H9 (cell line): ENCODE data around the gene ZNF775. TPM values are rescaled to one million over a fixed set of nuclear protein-coding genes. Genes with fewer than 3 reads are reported as not detected.

Experiments
- DNase-seq: peaks from one replicate; pipeline ENCODE4 v3.0.0-alpha.2; 2017
- H2AFZ ChIP-seq: one replicate; pipeline ENCODE4 v1.6.1; 2013; ENCODE audit warnings: mild to moderate bottlenecking, low read length, control low read depth, moderate library complexity
- H2AK5ac ChIP-seq: 2 replicates; pipeline ENCODE4 v1.6.1; 2013; ENCODE audit warnings: low read length, control low read depth, mixed read lengths; ENCODE audit not compliant: insufficient read length
- H2BK120ac ChIP-seq: one replicate; pipeline ENCODE4 v1.6.1; 2013; ENCODE audit warnings: low read depth, mild to moderate bottlenecking, low read length, control low read depth, inconsistent platforms; ENCODE audit not compliant: poor library complexity, severe bottlenecking
- H2BK12ac ChIP-seq: 2 replicates; pipeline ENCODE4 v1.6.1; 2013; ENCODE audit warnings: low read length, control low read depth, mixed read lengths, low read depth; ENCODE audit not compliant: insufficient read length
- H2BK15ac ChIP-seq: 2 replicates; pipeline ENCODE4 v1.6.1; 2013; ENCODE audit warnings: low read depth, low read length, control low read depth
- H2BK20ac ChIP-seq: one replicate; pipeline ENCODE4 v1.6.1; 2013; ENCODE audit warnings: low read depth, mild to moderate bottlenecking, low read length, control low read depth, inconsistent platforms; ENCODE audit not compliant: poor library complexity, severe bottlenecking
- H2BK5ac ChIP-seq: 2 replicates; pipeline ENCODE4 v1.6.1; 2013; ENCODE audit warnings: low read length, control low read depth, mixed read lengths; ENCODE audit not compliant: insufficient read length
- H3K14ac ChIP-seq: 2 replicates; pipeline ENCODE4 v1.6.1; 2013; ENCODE audit warnings: low read length, control low read depth; ENCODE audit not compliant: insufficient read depth
- H3K18ac ChIP-seq: 2 replicates; pipeline ENCODE4 v1.6.1; 2013; ENCODE audit warnings: low read depth, mild to moderate bottlenecking, mixed read lengths, low read length, control low read depth; ENCODE audit not compliant: insufficient read length
- H3K23ac ChIP-seq: 2 replicates; pipeline ENCODE4 v1.6.1; 2013; ENCODE audit warnings: low read length, control low read depth, mixed read lengths, low read depth; ENCODE audit not compliant: insufficient read length
- H3K23me2 ChIP-seq: 2 replicates; pipeline ENCODE4 v1.6.1; 2013; ENCODE audit warnings: low read depth, mild to moderate bottlenecking, mixed read lengths, low read length, control low read depth; ENCODE audit not compliant: insufficient read length, poor library complexity, severe bottlenecking
- H3K27ac ChIP-seq: 2 replicates; pipeline ENCODE4 v1.5.1; 2013; ENCODE audit warnings: low read length, control low read depth, mixed read lengths, low read depth; ENCODE audit not compliant: insufficient read length
- H3K27me3 ChIP-seq: 2 replicates; pipeline ENCODE4 v1.6.1; 2013; ENCODE audit warnings: low read length, control low read depth, inconsistent platforms; ENCODE audit not compliant: insufficient read depth
- H3K4ac ChIP-seq: 2 replicates; pipeline ENCODE4 v1.6.1; 2013; ENCODE audit warnings: low read depth, mild to moderate bottlenecking, control low read depth, inconsistent platforms, low read length, moderate library complexity
- H3K4me1 ChIP-seq: 2 replicates; pipeline ENCODE4 v1.6.1; 2013; ENCODE audit warnings: low read length, control low read depth, inconsistent platforms; ENCODE audit not compliant: insufficient read depth
- H3K4me2 ChIP-seq: 2 replicates; pipeline ENCODE4 v1.6.1; 2013; ENCODE audit warnings: low read length, control low read depth, mixed read lengths; ENCODE audit not compliant: insufficient read length, insufficient read depth
- H3K56ac ChIP-seq: 2 replicates; pipeline ENCODE4 v1.6.1; 2013; ENCODE audit warnings: low read depth, mild to moderate bottlenecking, mixed read lengths, low read length, control low read depth; ENCODE audit not compliant: insufficient read length
- H3K79me1 ChIP-seq: 2 replicates; pipeline ENCODE4 v1.6.1; 2013; ENCODE audit warnings: low read depth, mild to moderate bottlenecking, moderate library complexity, low read length, control low read depth, inconsistent platforms; ENCODE audit not compliant: insufficient read depth, poor library complexity, severe bottlenecking
- H3K79me2 ChIP-seq: 2 replicates; pipeline ENCODE4 v1.6.1; 2013; ENCODE audit warnings: low read length, control low read depth, inconsistent platforms; ENCODE audit not compliant: insufficient read depth
- H3K9ac ChIP-seq: 2 replicates; pipeline ENCODE4 v1.6.1; 2013; ENCODE audit warnings: low read length, control low read depth, mixed read lengths; ENCODE audit not compliant: insufficient read length; ENCODE audit errors: extremely low read depth
- H3K9me3 ChIP-seq: one replicate; pipeline ENCODE4 v1.6.1; 2013; ENCODE audit warnings: low read depth, low read length, inconsistent platforms; ENCODE audit not compliant: control insufficient read depth
- H3T11ph ChIP-seq: one replicate; pipeline ENCODE4 v1.6.1; 2013; ENCODE audit warnings: mild to moderate bottlenecking, low read length, control low read depth, inconsistent platforms
- H4K20me1 ChIP-seq: one replicate; pipeline ENCODE4 v1.6.1; 2013; ENCODE audit not compliant: control insufficient read depth, insufficient read length, insufficient read depth
- H4K5ac ChIP-seq: 2 replicates; pipeline ENCODE4 v1.6.1; 2013; ENCODE audit warnings: low read depth, mild to moderate bottlenecking, mixed read lengths, low read length, control low read depth; ENCODE audit not compliant: insufficient read length
- H4K8ac ChIP-seq: replicated peaks from 2 replicates; pipeline ENCODE4 v1.6.1; 2013; ENCODE audit warnings: low read length, control low read depth, mixed read lengths, low read depth; ENCODE audit not compliant: insufficient read length
- H4K91ac ChIP-seq: 2 replicates; pipeline ENCODE4 v1.6.1; 2013; ENCODE audit warnings: low read depth, mild to moderate bottlenecking, moderate library complexity, mixed read lengths, low read length, control low read depth; ENCODE audit not compliant: insufficient read length
- H3K27ac Mint-ChIP-seq, 3 experiments: 2 replicates in 2 of 3; 3 replicates in 1 of 3; pipeline ENCODE4 v1.8.0; 2020 to 2021; ENCODE audit warnings: mixed read lengths in 3 of 3, mild to moderate bottlenecking in 1 of 3, moderate library complexity in 1 of 3
- H3K27me3 Mint-ChIP-seq: 2 replicates; pipeline ENCODE4 v1.8.0; 2021; ENCODE audit warnings: low read depth, mild to moderate bottlenecking, moderate library complexity, mixed read lengths
- H3K36me3 Mint-ChIP-seq, 3 experiments: 2 replicates in 2 of 3; 3 replicates in 1 of 3; pipeline ENCODE4 v1.8.0; 2020 to 2021; ENCODE audit warnings: low read depth in 3 of 3, mixed read lengths in 3 of 3; ENCODE audit not compliant: insufficient read depth in 1 of 3
- H3K4me1 Mint-ChIP-seq, 2 experiments: 2 replicates each; pipeline ENCODE4 v1.8.0; 2020; ENCODE audit warnings: mixed read lengths in 2 of 2
- H3K4me3 Mint-ChIP-seq, 2 experiments: 2 replicates in 1 of 2; 3 replicates in 1 of 2; pipeline ENCODE4 v1.8.0; 2020 to 2021; ENCODE audit warnings: mild to moderate bottlenecking in 2 of 2, mixed read lengths in 2 of 2, moderate library complexity in 1 of 2
- H3K9me3 Mint-ChIP-seq, 2 experiments: 2 replicates in 1 of 2; 3 replicates in 1 of 2; pipeline ENCODE4 v1.8.0; 2020; ENCODE audit warnings: mild to moderate bottlenecking in 2 of 2, mixed read lengths in 2 of 2, moderate library complexity in 1 of 2
- WGBS: extraction: QIAGEN DNeasy Blood & Tissue Kit; methylation state at CpG from one replicate; pipeline ENCODE4 v1.1.7; 2013; ENCODE audit warnings: missing lambda C conversion rate, low lambda C conversion rate, mixed read lengths; ENCODE audit not compliant: insufficient read length; ENCODE audit errors: extremely low coverage; 5-methylcytosine and 5-hydroxymethylcytosine counted together
- total RNA-seq: library from RNA; stranded (reverse); gene quantifications from 2 replicates; pipeline ENCODE4 v1.2.1, GENCODE V29; 2021
- TF ChIP-seq, protein P1 (sequence below): fragments of 200-600 bp; sonication (generic); conservative IDR thresholded peaks from 3 replicates; pipeline ENCODE4 v1.8.0; 2021; ENCODE audit warnings: antibody characterized with exemption, mild to moderate bottlenecking

Gene ZNF775
- total RNA-seq, 1 experiment from 2014 or later = 10.5 TPM

GRCh38 chr7:150377635-150378034, 1.5 kb upstream of the ZNF775 start:
- H3K9me3 ChIP-seq = no peaks in the 10 kb centered on the region
- H2BK5ac ChIP-seq = no peak overlapping the region
- H2BK20ac ChIP-seq = no peak overlapping the region
- H4K91ac ChIP-seq = no peak overlapping the region
- H3K56ac ChIP-seq = no peak overlapping the region
- Mint-ChIP-seq H3K27me3 (no peaks in the 10 kb centered on the region), H3K4me3 (peak overlapping the region in 1 of 2 experiments; percentile 78; a peak in 1 of 5 replicates), H3K36me3 (peaks cover 23 to 29% (median 26%) of the 10 kb centered on the region in 3 experiments; a peak in 6 of 7 replicates), H3K4me1 (peaks cover 70 to 78% of the 10 kb centered on the region in 2 experiments), H3K27ac (peak overlapping the region in 2 of 3 experiments; percentile 93 to 95; a peak in 4 of 7 replicates), H3K9me3 (no peaks in the 10 kb centered on the region)
- H4K5ac ChIP-seq = no peak overlapping the region
- no peaks in the 10 kb centered on the region for H4K20me1 ChIP-seq
- H2BK120ac ChIP-seq = no peak overlapping the region
- no peak overlapping the region for H3K4ac ChIP-seq
- H2AK5ac ChIP-seq = no peak overlapping the region
- H3K27me3 ChIP-seq = no peaks in the 10 kb centered on the region
- H4K8ac ChIP-seq = no peak overlapping the region
- peaks cover 11% of the 10 kb centered on the region for H3K23me2 ChIP-seq
- H3K18ac ChIP-seq = no peak overlapping the region
- no peak overlapping the region for H2BK15ac ChIP-seq
- peaks cover 7% of the 10 kb centered on the region; the same call in 1 of the 2 replicates for H3K79me2 ChIP-seq
- no peak for DNase-seq
- H3K4me2 ChIP-seq = no peak overlapping the region
- H3K4me1 ChIP-seq = peaks cover 14% of the 10 kb centered on the region
- no peak overlapping the region for H3K27ac ChIP-seq
- H3K14ac ChIP-seq = no peak overlapping the region
- H3K23ac ChIP-seq = no peak overlapping the region
- no peak overlapping the region for H2BK12ac ChIP-seq
- H3K79me1 ChIP-seq = no peaks in the 10 kb centered on the region
- no CpG with 5 or more reads among the region's 4 CpGs for WGBS
- H2AFZ ChIP-seq = no peak overlapping the region
- H3T11ph ChIP-seq = no peak overlapping the region
- H3K9ac ChIP-seq = no peak overlapping the region
- TF ChIP-seq, protein P1, sequence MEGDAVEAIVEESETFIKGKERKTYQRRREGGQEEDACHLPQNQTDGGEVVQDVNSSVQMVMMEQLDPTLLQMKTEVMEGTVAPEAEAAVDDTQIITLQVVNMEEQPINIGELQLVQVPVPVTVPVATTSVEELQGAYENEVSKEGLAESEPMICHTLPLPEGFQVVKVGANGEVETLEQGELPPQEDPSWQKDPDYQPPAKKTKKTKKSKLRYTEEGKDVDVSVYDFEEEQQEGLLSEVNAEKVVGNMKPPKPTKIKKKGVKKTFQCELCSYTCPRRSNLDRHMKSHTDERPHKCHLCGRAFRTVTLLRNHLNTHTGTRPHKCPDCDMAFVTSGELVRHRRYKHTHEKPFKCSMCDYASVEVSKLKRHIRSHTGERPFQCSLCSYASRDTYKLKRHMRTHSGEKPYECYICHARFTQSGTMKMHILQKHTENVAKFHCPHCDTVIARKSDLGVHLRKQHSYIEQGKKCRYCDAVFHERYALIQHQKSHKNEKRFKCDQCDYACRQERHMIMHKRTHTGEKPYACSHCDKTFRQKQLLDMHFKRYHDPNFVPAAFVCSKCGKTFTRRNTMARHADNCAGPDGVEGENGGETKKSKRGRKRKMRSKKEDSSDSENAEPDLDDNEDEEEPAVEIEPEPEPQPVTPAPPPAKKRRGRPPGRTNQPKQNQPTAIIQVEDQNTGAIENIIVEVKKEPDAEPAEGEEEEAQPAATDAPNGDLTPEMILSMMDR = no peak
